DOHH2 (cell line): Measurements from ENCODE around the gene CHSY1.

Experiments used
- CTCF ChIP-seq: fragments of 200-600 bp; sonication (generic); IDR thresholded peaks from one replicate; pipeline ENCODE4 v1.5.1; 2014; ENCODE audit warnings: antibody characterized with exemption, mild to moderate bottlenecking, low read depth, low read length; ENCODE audit not compliant: poor library complexity, severe bottlenecking
- EZH2phosphoT487 ChIP-seq: fragments of 200-600 bp; sonication (generic); IDR thresholded peaks from 2 replicates; pipeline ENCODE4 v1.6.1; 2017; ENCODE audit warnings: borderline replicate concordance, mild to moderate bottlenecking, antibody characterized with exemption, low read length, moderate library complexity, mixed read lengths

DNA sequence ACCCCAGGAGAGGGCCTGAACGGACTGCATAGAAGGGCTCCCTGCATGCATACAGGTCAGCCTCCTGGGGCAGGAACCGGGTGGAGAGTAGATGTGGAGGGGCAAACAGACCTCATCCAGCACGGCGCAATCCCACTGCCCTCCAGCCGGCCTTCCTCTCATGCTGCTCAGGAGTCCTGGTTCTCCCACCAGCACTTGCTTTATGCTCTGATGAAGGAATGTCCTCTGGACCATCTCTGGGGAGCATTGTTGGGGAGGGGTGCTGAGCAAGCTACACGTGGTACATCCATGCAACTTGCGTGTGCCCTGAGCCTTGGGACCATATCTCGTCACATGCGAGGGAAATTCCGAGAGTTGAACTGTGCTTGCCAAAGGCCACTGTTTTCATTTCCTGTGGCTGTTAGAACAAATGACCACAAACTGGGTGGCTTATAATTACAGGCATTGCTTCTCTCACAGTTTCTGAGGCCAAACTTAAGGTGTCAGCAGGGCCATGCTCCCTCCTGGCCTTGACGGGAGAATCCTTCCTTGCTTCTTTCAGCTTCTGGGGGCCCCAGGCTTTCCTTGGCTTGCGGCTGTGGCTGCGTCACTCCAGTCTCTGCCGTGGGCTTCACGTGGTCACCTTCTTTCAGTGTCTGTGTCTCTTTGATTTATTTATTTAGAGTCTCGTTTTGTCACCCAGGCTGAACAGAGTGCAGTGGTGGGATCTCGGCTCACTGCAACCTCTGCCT lies 13.2 kb upstream of the CHSY1 start:
- TF ChIP-seq CTCF (no peak), EZH2phosphoT487 (no peak)
